HepG2 (cell line): Measurements from ENCODE around the gene TAT. TPM values are rescaled to one million over a fixed set of nuclear protein-coding genes. Genes with fewer than 3 reads are reported as not detected.

Experiments used
- DR1 ChIP-seq: sonication (generic); formaldehyde crosslinking; IDR thresholded peaks from 2 replicates; pipeline ENCODE4 v1.8.0; 2021; ENCODE audit warnings: mild to moderate bottlenecking, missing genetic modification reagents, inconsistent platforms
- GABPB1 ChIP-seq: IDR thresholded peaks from 2 replicates; pipeline ENCODE4 v1.6.1; 2016; ENCODE audit warnings: mild to moderate bottlenecking, missing genetic modification reagents, moderate library complexity, missing compliant biosample characterization
- GATAD2A ChIP-seq: IDR thresholded peaks from 2 replicates; pipeline ENCODE4 v1.6.1; 2016
- HNF4G ChIP-seq, 2 experiments: sonication (generic) in 1 of 2; formaldehyde crosslinking in 1 of 2; IDR thresholded peaks; 2 replicates each; pipeline versions ENCODE4 v1.4.0 to v1.6.1; 2011 to 2020; ENCODE audit warnings: borderline replicate concordance in 2 of 2, low read depth in 2 of 2, mild to moderate bottlenecking in 2 of 2, low read length in 1 of 2, missing genetic modification reagents in 1 of 2, moderate library complexity in 1 of 2
- MYC ChIP-seq: sonication (generic); formaldehyde crosslinking; IDR thresholded peaks from 2 replicates; pipeline ENCODE4 v1.9.0; 2021; ENCODE audit warnings: missing genetic modification reagents, borderline replicate concordance
- PHF5A ChIP-seq: IDR thresholded peaks from one replicate; pipeline ENCODE4 v1.6.1; 2018; ENCODE audit warnings: low read depth, missing genetic modification reagents; ENCODE audit not compliant: unreplicated experiment
- RFXANK ChIP-seq: IDR thresholded peaks from 2 replicates; pipeline ENCODE4 v1.6.1; 2016
- SMAD9 ChIP-seq: sonication (generic); formaldehyde crosslinking; IDR thresholded peaks from 2 replicates; pipeline ENCODE4 v1.5.1; 2020; ENCODE audit warnings: mild to moderate bottlenecking, missing genetic modification reagents
- THAP9 ChIP-seq: sonication (generic); formaldehyde crosslinking; IDR thresholded peaks from 2 replicates; pipeline ENCODE4; 2020; ENCODE audit warnings: missing genetic modification reagents, mild to moderate bottlenecking, borderline replicate concordance
- ZFP82 ChIP-seq: sonication (generic); formaldehyde crosslinking; IDR thresholded peaks from 2 replicates; pipeline ENCODE4 v1.5.1; 2020; ENCODE audit warnings: mild to moderate bottlenecking, missing genetic modification reagents, borderline replicate concordance
- polyA plus RNA-seq, 8 experiments: library from polyadenylated mRNA; depleted of rRNA in 3 of 8; stranded (reverse) in 7 of 8; unstranded in 1 of 8; fragments of >200 nt; fragmentation: Illumina TruSeq in 4 of 8; extraction: Trizol in 4 of 8; gene quantifications; 2 replicates each; pipeline versions ENCODE4 v1.2.1 to v1.2.3, GENCODE V29; 2011 to 2016; ENCODE audit warnings: low read depth in 4 of 8, missing spikeins in 1 of 8, mixed read lengths in 1 of 8; ENCODE audit not compliant: insufficient read depth in 1 of 8
- total RNA-seq, 5 experiments: library from RNA; depleted of rRNA; stranded (reverse); fragments of >200 nt; fragmentation: Illumina TruSeq; extraction: Trizol; gene quantifications; 2 replicates each; pipeline ENCODE4 v1.2.3, GENCODE V29; 2016; ENCODE audit warnings: low read depth in 1 of 5
- TF ChIP-seq, protein P1 (sequence below): sonication (generic); formaldehyde crosslinking; conservative IDR thresholded peaks from 2 replicates; pipeline ENCODE4 v1.4.0; 2020; ENCODE audit warnings: missing genetic modification reagents
- TF ChIP-seq, protein P2 (sequence below): IDR thresholded peaks from 2 replicates; pipeline ENCODE4 v1.6.1; 2016; ENCODE audit warnings: control low read depth
- TF ChIP-seq, protein P3 (sequence below): sonication (generic); formaldehyde crosslinking; conservative IDR thresholded peaks from 2 replicates; pipeline ENCODE4 v1.5.0; 2020; ENCODE audit warnings: missing genetic modification reagents
- TF ChIP-seq, protein P4 (sequence below): sonication (generic); formaldehyde crosslinking; IDR thresholded peaks from 2 replicates; pipeline ENCODE4 v1.4.0; 2020; ENCODE audit warnings: missing genetic modification reagents

TAT gene
- total and polyA plus RNA-seq, 2 of the 13 experiments (the other 11 are each of a cell fraction or from before 2014, with no cell fraction given) = 1.6 to 5.8 TPM

DNA sequence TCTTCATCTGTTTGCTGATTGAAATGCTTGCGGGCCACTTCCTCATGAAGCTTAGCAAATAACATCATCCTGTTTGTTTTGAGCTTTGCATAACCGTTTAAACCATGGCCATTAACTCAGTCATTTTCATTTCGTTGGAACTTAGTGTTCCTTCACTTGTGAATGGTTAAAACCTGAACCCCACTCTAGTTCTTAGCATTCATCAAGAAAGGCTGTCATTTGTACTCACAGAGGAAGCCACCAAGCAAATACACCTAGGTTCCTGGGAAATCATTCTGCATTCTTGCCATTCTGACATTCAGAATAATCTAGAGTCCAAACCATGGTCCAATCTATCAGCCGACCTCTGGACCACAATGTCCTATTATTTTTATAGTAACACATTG is 8.4 kb upstream of the TAT start (continued):
- TF ChIP-seq THAP9 (CRISPR knock-in tag) (no peak), RFXANK (CRISPR knock-in tag) (no peak), PHF5A (CRISPR knock-in tag) (no peak), MYC (no peak), SMAD9 (no peak), DR1 (CRISPR knock-in tag) (no peak), GATAD2A (CRISPR knock-in tag) (peak; percentile 69; the same call in 1 of the 2 replicates), ZFP82 (CRISPR knock-in tag) (no peak), HNF4G (IDR thresholded peaks at IDR 0.05; ENCODE audit: borderline replicate concordance, low read depth, low read length) (no peak), HNF4G (CRISPR knock-in tag; IDR thresholded peaks at IDR 0.05; ENCODE audit: borderline replicate concordance, low read depth) (no peak), GABPB1 (CRISPR knock-in tag) (no peak)
- TF ChIP-seq, protein P1, sequence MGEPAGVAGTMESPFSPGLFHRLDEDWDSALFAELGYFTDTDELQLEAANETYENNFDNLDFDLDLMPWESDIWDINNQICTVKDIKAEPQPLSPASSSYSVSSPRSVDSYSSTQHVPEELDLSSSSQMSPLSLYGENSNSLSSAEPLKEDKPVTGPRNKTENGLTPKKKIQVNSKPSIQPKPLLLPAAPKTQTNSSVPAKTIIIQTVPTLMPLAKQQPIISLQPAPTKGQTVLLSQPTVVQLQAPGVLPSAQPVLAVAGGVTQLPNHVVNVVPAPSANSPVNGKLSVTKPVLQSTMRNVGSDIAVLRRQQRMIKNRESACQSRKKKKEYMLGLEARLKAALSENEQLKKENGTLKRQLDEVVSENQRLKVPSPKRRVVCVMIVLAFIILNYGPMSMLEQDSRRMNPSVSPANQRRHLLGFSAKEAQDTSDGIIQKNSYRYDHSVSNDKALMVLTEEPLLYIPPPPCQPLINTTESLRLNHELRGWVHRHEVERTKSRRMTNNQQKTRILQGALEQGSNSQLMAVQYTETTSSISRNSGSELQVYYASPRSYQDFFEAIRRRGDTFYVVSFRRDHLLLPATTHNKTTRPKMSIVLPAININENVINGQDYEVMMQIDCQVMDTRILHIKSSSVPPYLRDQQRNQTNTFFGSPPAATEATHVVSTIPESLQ (CRISPR knock-in tag) = no peak
- TF ChIP-seq, protein P2, sequence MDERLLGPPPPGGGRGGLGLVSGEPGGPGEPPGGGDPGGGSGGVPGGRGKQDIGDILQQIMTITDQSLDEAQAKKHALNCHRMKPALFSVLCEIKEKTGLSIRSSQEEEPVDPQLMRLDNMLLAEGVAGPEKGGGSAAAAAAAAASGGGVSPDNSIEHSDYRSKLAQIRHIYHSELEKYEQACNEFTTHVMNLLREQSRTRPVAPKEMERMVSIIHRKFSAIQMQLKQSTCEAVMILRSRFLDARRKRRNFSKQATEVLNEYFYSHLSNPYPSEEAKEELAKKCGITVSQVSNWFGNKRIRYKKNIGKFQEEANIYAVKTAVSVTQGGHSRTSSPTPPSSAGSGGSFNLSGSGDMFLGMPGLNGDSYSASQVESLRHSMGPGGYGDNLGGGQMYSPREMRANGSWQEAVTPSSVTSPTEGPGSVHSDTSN (CRISPR knock-in tag) = no peak
- TF ChIP-seq, protein P3, sequence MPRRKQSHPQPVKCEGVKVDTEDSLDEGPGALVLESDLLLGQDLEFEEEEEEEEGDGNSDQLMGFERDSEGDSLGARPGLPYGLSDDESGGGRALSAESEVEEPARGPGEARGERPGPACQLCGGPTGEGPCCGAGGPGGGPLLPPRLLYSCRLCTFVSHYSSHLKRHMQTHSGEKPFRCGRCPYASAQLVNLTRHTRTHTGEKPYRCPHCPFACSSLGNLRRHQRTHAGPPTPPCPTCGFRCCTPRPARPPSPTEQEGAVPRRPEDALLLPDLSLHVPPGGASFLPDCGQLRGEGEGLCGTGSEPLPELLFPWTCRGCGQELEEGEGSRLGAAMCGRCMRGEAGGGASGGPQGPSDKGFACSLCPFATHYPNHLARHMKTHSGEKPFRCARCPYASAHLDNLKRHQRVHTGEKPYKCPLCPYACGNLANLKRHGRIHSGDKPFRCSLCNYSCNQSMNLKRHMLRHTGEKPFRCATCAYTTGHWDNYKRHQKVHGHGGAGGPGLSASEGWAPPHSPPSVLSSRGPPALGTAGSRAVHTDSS (CRISPR knock-in tag) = no peak
- TF ChIP-seq, protein P4, sequence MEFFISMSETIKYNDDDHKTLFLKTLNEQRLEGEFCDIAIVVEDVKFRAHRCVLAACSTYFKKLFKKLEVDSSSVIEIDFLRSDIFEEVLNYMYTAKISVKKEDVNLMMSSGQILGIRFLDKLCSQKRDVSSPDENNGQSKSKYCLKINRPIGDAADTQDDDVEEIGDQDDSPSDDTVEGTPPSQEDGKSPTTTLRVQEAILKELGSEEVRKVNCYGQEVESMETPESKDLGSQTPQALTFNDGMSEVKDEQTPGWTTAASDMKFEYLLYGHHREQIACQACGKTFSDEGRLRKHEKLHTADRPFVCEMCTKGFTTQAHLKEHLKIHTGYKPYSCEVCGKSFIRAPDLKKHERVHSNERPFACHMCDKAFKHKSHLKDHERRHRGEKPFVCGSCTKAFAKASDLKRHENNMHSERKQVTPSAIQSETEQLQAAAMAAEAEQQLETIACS = no peak
